Neural crest cell (in vitro differentiated cells): ENCODE data around the gene PCDHAC1. TPM values are rescaled to one million over a fixed set of nuclear protein-coding genes. Genes with fewer than 3 reads are reported as not detected.
"Not testable (repeated sequence)": the region's sequence is repeated elsewhere in the genome, so short reads cannot be mapped to it uniquely, and the experiment has no call there.

Experiments
- DNase-seq: peaks from one replicate; pipeline ENCODE4 v3.0.0; 2021; ENCODE audit warnings: low read depth, mixed read lengths, low spot score
- H3K27ac Mint-ChIP-seq: one replicate; pipeline ENCODE4 v1.8.0; 2021; ENCODE audit warnings: mild to moderate bottlenecking, mixed read lengths; ENCODE audit not compliant: unreplicated experiment
- H3K27me3 Mint-ChIP-seq: 2 replicates; pipeline ENCODE4 v1.8.0; 2021; ENCODE audit warnings: low read depth, mild to moderate bottlenecking, mixed read lengths
- H3K36me3 Mint-ChIP-seq: 2 replicates; pipeline ENCODE4 v1.8.0; 2021; ENCODE audit warnings: low read depth, mild to moderate bottlenecking, mixed read lengths
- H3K4me1 Mint-ChIP-seq: 2 replicates; pipeline ENCODE4 v1.8.0; 2021; ENCODE audit warnings: mixed read lengths
- H3K4me3 Mint-ChIP-seq: one replicate; pipeline ENCODE4 v1.8.0; 2021; ENCODE audit warnings: mild to moderate bottlenecking, mixed read lengths
- H3K9me3 Mint-ChIP-seq: 2 replicates; pipeline ENCODE4 v1.8.0; 2021; ENCODE audit warnings: mixed read lengths
- long read RNA-seq: library from polyadenylated mRNA; unstranded; transcript quantifications from one replicate; pipeline ENCODE4 v2.0.0, GENCODE V29; 2020
- total RNA-seq: library from RNA; stranded (reverse); gene quantifications from 2 replicates; pipeline ENCODE4 v1.2.1, GENCODE V29; 2021
- TF ChIP-seq, protein P1 (sequence below): fragments of 200-600 bp; sonication (generic); conservative IDR thresholded peaks from 2 replicates; pipeline ENCODE4 v1.5.0; 2021; ENCODE audit warnings: antibody characterized with exemption, mild to moderate bottlenecking

PCDHAC1 gene, protein sequence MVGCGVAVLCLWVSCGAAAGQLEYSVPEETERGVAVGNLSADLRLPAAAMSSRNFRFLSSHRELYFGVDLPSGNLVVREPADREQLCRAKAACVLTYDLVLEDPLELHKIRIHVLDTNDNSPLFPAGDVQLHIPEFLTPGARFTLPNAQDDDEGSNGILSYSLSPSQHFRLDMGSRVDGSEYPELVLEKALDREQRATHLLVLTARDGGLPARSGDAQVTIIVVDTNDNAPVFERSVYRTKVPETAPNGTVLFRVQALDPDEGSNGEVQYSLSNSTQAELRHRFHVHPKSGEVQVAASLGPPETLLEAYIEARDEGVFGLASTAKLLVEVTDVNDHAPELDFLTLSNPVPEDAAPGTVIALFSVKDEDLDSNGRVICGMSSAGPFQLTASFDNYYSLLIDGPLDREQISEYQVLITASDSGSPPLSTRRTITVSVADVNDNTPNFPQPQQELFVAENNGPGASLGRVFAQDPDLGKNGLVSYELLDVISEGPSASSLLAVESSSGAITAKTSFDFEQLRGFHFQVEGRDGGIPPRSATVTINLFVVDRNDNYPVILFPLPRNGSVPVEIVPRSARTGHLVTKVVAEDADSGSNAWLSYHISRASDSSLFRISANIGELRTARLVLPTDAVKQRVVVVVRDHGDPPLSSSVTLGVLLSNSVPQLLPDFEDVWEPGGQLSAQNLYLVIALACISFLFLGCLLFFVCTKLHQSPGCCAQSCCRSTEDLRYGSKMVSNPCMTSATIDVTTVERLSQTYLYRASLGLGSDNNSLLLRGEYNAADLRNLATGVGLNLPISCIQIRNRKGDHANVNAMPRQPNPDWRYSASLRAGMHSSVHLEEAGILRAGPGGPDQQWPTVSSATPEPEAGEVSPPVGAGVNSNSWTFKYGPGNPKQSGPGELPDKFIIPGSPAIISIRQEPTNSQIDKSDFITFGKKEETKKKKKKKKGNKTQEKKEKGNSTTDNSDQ
- 4.1 and 4.4 TPM in 2 replicates for total RNA-seq
- long read RNA-seq, result 0 reads

DNA sequence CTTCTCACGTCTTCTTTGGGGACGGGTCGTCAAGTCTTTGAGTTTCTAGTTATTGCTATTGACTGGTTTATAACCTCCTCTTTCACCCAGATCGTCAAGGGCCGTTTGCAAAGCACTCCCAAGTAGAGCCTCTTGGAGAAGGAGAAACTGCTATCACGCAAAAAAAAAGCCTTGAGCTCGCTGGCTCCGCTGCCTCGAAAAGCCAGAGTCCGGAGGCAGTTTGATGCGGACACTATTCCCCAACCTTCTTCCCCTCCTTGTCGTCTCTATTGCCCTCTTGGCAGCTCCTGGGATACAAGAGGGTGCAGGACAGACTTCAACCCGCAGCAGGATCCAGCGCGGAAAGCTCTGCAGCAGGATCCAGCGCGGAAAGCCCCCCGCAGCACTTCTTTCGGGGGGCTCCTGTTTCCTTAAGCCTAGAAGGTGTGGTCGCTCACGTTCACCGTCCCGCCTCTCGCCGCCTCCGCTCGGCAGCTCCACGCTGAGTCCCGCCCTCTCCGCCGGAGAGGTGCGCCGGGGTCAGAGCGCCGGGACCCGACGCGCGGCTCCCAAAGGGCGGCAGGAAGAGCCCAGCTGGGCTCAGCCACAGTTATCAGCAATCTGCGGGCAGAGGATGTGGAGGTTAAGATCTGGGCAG, at the start of gene PCDHAC1:
Gene PCDHAC1, plus strand, starts transcription at position 494 of the 637 bp plus-strand sequence. CDS start 594 bp downstream, outside the sequence.
- H3K4me3 Mint-ChIP-seq, result peak within 1 kb of the TSS; percentile 89
- no peaks in the 10 kb centered on the region for H3K9me3 Mint-ChIP-seq
- H3K27me3 Mint-ChIP-seq, result peaks cover 26% of the 10 kb centered on the region
- no peak for DNase-seq
- H3K36me3 Mint-ChIP-seq, result peaks cover 4% of the 10 kb centered on the region
- peaks cover 29% of the 10 kb centered on the region for H3K4me1 Mint-ChIP-seq
- H3K27ac Mint-ChIP-seq, result peak within 1 kb of the TSS; percentile 57
- TF ChIP-seq, protein P1, sequence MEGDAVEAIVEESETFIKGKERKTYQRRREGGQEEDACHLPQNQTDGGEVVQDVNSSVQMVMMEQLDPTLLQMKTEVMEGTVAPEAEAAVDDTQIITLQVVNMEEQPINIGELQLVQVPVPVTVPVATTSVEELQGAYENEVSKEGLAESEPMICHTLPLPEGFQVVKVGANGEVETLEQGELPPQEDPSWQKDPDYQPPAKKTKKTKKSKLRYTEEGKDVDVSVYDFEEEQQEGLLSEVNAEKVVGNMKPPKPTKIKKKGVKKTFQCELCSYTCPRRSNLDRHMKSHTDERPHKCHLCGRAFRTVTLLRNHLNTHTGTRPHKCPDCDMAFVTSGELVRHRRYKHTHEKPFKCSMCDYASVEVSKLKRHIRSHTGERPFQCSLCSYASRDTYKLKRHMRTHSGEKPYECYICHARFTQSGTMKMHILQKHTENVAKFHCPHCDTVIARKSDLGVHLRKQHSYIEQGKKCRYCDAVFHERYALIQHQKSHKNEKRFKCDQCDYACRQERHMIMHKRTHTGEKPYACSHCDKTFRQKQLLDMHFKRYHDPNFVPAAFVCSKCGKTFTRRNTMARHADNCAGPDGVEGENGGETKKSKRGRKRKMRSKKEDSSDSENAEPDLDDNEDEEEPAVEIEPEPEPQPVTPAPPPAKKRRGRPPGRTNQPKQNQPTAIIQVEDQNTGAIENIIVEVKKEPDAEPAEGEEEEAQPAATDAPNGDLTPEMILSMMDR, result no peak

DNA sequence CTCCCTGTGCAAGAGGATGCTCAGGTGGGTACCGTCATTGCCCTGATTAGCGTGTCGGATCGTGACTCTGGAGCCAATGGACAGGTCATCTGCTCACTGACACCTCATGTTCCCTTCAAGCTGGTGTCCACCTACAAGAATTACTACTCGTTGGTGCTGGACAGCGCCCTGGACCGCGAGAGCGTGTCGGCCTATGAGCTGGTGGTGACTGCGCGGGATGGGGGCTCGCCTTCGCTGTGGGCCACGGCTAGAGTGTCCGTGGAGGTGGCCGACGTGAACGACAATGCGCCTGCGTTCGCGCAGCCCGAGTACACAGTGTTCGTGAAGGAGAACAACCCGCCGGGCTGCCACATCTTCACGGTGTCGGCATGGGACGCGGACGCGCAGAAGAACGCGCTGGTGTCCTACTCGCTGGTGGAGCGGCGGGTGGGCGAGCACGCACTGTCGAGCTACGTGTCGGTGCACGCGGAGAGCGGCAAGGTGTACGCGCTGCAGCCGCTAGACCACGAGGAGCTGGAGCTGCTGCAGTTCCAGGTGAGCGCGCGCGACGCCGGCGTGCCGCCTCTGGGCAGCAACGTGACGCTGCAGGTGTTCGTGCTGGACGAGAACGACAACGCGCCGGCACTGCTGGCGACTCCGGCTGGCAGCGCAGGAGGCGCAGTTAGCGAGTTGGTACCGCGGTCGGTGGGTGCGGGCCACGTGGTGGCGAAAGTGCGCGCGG, 49.4 kb upstream of the PCDHAC1 start:
- peaks cover 16% of the 10 kb centered on the region for H3K9me3 Mint-ChIP-seq
- H3K27me3 Mint-ChIP-seq, H3K27ac Mint-ChIP-seq, DNase-seq, H3K4me3 Mint-ChIP-seq: not testable (repeated sequence)
- peaks cover 67% of the 10 kb centered on the region for H3K36me3 Mint-ChIP-seq
- peaks cover 15% of the 10 kb centered on the region for H3K4me1 Mint-ChIP-seq

DNA sequence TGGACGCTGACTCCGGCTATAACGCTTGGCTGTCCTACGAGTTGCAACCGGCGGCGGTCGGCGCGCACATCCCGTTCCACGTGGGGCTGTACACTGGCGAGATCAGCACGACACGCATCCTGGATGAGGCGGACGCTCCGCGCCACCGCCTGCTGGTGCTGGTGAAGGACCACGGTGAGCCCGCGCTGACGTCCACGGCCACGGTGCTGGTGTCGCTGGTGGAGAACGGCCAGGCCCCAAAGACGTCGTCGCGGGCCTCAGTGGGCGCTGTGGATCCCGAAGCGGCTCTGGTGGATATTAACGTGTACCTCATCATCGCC, 48.9 kb upstream of the PCDHAC1 start:
- H3K27me3 Mint-ChIP-seq, result no peaks in the 10 kb centered on the region
- H3K9me3 Mint-ChIP-seq, result peaks cover 15% of the 10 kb centered on the region
- H3K36me3 Mint-ChIP-seq, result peaks cover 67% of the 10 kb centered on the region
- TF ChIP-seq, protein P1, result no peak
- H3K4me3 Mint-ChIP-seq, result no peak overlapping the region
- DNase-seq, result no peak
- peaks cover 15% of the 10 kb centered on the region for H3K4me1 Mint-ChIP-seq
- no peak overlapping the region for H3K27ac Mint-ChIP-seq

DNA sequence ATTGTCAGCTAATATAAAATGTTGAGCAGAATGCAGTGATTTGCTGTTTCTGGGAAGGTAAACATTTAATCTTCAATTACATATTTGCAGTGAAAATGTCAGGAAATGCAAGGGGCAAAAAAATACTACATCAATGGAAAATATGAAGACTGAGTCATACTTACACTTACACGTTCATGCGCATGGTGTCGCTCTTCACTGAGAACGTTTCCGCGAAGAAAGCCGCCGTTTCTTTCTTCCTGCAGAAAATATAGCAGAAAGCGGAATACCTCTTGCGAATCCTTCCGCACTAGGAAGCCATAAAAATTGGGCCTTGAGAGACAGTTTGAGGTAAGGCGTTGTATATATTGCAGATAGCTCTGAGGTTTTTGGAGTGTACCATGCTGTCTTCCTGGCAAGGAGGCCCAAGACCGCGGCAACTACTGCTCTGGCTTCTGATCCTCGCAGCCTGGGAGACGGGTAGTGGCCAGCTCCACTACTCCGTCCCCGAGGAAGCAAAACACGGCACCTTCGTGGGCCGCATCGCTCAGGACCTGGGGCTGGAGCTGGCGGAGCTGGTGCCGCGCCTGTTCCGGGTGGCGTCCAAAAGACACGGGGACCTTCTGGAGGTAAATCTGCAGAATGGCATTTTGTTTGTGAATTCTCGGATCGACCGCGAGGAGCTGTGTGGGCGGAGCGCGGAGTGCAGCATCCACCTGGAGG, 44.1 kb upstream of the PCDHAC1 start, which contains the start of gene PCDHA13:
Gene PCDHA13, plus strand, starts transcription at position 236 of the 702 bp plus-strand sequence. Its CDS starts 145 bp downstream, at position 381.
- H3K4me3 Mint-ChIP-seq, result no peak within 1 kb of the TSS

DNA sequence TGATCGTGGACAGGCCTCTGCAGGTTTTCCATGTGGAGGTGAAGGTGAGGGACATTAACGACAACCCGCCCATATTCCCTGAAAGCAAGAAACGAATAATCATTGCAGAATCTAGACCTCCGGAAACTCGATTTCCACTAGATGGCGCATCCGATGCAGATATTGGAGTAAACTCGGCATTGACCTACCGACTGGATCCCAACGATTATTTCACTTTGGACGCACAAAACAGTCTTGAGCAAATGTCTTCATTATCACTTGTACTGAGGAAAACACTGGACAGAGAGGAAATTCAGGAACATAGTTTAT, 43.6 kb upstream of the PCDHAC1 start:
- H3K4me1 Mint-ChIP-seq, result no peaks in the 10 kb centered on the region
- H3K9me3 Mint-ChIP-seq, result peaks cover 13% of the 10 kb centered on the region
- TF ChIP-seq, protein P1, result peak; percentile 30
- peaks cover 57% of the 10 kb centered on the region for H3K36me3 Mint-ChIP-seq
- no peak for DNase-seq
- no peak overlapping the region for H3K27ac Mint-ChIP-seq
- H3K4me3 Mint-ChIP-seq, result no peak overlapping the region
- no peaks in the 10 kb centered on the region for H3K27me3 Mint-ChIP-seq

More for the DNA sequence above, 44.1 kb upstream of the PCDHAC1 start, which contains the start of gene PCDHA13:
- Mint-ChIP-seq H3K36me3 (peaks cover 53% of the 10 kb centered on the region), H3K9me3 (peaks cover 11% of the 10 kb centered on the region), H3K4me1 (no peaks in the 10 kb centered on the region), H3K27me3 (no peaks in the 10 kb centered on the region), H3K27ac (no peak within 1 kb of the TSS)
- no peak for DNase-seq
- TF ChIP-seq, protein P1, result no peak
